ENCODE measurements around the gene MTREX. TPM values are rescaled to one million over a fixed set of nuclear protein-coding genes. Genes with fewer than 3 reads are reported as not detected.

The MTREX gene
- polyA plus RNA-seq, 2 of the 4 experiments (the other 2 are of a cell fraction), result 74.8 to 99.8 TPM

GRCh38 chr5:55338810-55339243, 31.0 kb downstream of the MTREX start (continued):
- no peak for TF ChIP-seq REST (IDR thresholded peaks at IDR 0.05)
- TF ChIP-seq MYC (IDR thresholded peaks at IDR 0.05; ENCODE audit: borderline replicate concordance, low read length), result no peak
- TF ChIP-seq MAX (IDR thresholded peaks at IDR 0.05), result no peak

GRCh38 chr5:55343107-55343506, 35.3 kb downstream of the MTREX start:
- H3K4me1 ChIP-seq, result 0 out of 3 replicates have a peak, but pooled peaks cover 2% of the 10 kb centered on the region
- WGBS (ENCODE audit: missing lambda C conversion rate), result 84% methylated on average over 4 of the region's 4 CpGs
- POLR2A ChIA-PET, result no interaction called here
- H3K4me3 ChIP-seq, result no peak overlapping the region
- CTCF ChIA-PET, result interaction anchor here (0.9 to 1.5 kb wide), 4 partner anchors 36 to 349 kb away, joined by 3 to 14 read pairs (median 4); partner anchors contain the start of genes DHX29 and MTREX
- peaks cover 9% of the 10 kb centered on the region; the same call in 1 of the 3 replicates for H3K9me3 ChIP-seq
- TF ChIP-seq RFX5 (IDR thresholded peaks at IDR 0.05) (no peak), CEBPB (IDR thresholded peaks at IDR 0.05) (no peak), FOSB (CRISPR knock-in tag; IDR thresholded peaks at IDR 0.05) (no peak), EHMT2 (IDR thresholded peaks at IDR 0.05; ENCODE audit: low read depth) (no peak), JUNB (IDR thresholded peaks at IDR 0.05) (no peak), HOXA7 (CRISPR knock-in tag; IDR thresholded peaks at IDR 0.05) (no peak), TP53 (CRISPR knock-in tag; IDR thresholded peaks at IDR 0.05) (no peak), CHD4 (IDR thresholded peaks at IDR 0.05; ENCODE audit: borderline replicate concordance) (no peak), REST (IDR thresholded peaks at IDR 0.05) (no peak), HOXB5 (CRISPR knock-in tag; IDR thresholded peaks at IDR 0.05) (no peak)
- ATAC-seq (no peak), FAIRE-seq (no peak), DNase-seq (ENCODE audit: low read depth in 1 of 2, low spot score in 1 of 2) (no peak)
- no peak overlapping the region for H3K4me2 ChIP-seq
- no peak overlapping the region for H3K27ac ChIP-seq

- DNase-seq (ENCODE audit: low read depth in 1 of 2, low spot score in 1 of 2) (no peak), FAIRE-seq (no peak), ATAC-seq (no peak)
- ChIA-PET CTCF (interaction anchor here (0.8 to 1.5 kb wide), 5 partner anchors 36 to 578 kb away, joined by 3 to 14 read pairs (median 3); partner anchors contain the start of genes DHX29 and MTREX), POLR2A (no interaction called here)
- Histone ChIP-seq H3K27ac (no peak overlapping the region), H3K4me1 (no peaks in the 10 kb centered on the region), H3K4me2 (no peak overlapping the region), H3K4me3 (no peak overlapping the region), H3K9me3 (peaks cover 9% of the 10 kb centered on the region; the same call in 1 of the 3 replicates)
- 68% methylated on average over 1 of the region's 1 CpG for WGBS (ENCODE audit: missing lambda C conversion rate)
- TF ChIP-seq TFCP2L1 (CRISPR knock-in tag; IDR thresholded peaks at IDR 0.05) (no peak), FOSL2 (IDR thresholded peaks at IDR 0.05) (no peak), FOSL2 (CRISPR knock-in tag; IDR thresholded peaks at IDR 0.05) (no peak), ZNF302 (CRISPR knock-in tag; IDR thresholded peaks at IDR 0.05) (no peak), TP53 (CRISPR knock-in tag; IDR thresholded peaks at IDR 0.05) (no peak), CHD4 (IDR thresholded peaks at IDR 0.05; ENCODE audit: borderline replicate concordance) (no peak), ESRRA (IDR thresholded peaks at IDR 0.05; ENCODE audit: borderline replicate concordance, low read length) (no peak), EHF (CRISPR knock-in tag; IDR thresholded peaks at IDR 0.05) (no peak), EHMT2 (IDR thresholded peaks at IDR 0.05; ENCODE audit: low read depth) (no peak), HOXA7 (CRISPR knock-in tag; IDR thresholded peaks at IDR 0.05) (no peak), NFE2L2 (conservative IDR thresholded peaks at IDR 0.05; ENCODE audit: low read length) (no peak), PHF8 (IDR thresholded peaks at IDR 0.05; ENCODE audit: borderline replicate concordance, low read depth) (no peak), CBX2 (IDR thresholded peaks at IDR 0.05; ENCODE audit: borderline replicate concordance, low read depth) (no peak)
- TF ChIP-seq, protein P1, sequence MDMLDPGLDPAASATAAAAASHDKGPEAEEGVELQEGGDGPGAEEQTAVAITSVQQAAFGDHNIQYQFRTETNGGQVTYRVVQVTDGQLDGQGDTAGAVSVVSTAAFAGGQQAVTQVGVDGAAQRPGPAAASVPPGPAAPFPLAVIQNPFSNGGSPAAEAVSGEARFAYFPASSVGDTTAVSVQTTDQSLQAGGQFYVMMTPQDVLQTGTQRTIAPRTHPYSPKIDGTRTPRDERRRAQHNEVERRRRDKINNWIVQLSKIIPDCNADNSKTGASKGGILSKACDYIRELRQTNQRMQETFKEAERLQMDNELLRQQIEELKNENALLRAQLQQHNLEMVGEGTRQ (IDR thresholded peaks at IDR 0.05), result no peak
- TF ChIP-seq, protein P2, sequence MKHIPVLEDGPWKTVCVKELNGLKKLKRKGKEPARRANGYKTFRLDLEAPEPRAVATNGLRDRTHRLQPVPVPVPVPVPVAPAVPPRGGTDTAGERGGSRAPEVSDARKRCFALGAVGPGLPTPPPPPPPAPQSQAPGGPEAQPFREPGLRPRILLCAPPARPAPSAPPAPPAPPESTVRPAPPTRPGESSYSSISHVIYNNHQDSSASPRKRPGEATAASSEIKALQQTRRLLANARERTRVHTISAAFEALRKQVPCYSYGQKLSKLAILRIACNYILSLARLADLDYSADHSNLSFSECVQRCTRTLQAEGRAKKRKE (CRISPR knock-in tag; IDR thresholded peaks at IDR 0.05; ENCODE audit: low read depth), result no peak
- TF ChIP-seq, protein P3, sequence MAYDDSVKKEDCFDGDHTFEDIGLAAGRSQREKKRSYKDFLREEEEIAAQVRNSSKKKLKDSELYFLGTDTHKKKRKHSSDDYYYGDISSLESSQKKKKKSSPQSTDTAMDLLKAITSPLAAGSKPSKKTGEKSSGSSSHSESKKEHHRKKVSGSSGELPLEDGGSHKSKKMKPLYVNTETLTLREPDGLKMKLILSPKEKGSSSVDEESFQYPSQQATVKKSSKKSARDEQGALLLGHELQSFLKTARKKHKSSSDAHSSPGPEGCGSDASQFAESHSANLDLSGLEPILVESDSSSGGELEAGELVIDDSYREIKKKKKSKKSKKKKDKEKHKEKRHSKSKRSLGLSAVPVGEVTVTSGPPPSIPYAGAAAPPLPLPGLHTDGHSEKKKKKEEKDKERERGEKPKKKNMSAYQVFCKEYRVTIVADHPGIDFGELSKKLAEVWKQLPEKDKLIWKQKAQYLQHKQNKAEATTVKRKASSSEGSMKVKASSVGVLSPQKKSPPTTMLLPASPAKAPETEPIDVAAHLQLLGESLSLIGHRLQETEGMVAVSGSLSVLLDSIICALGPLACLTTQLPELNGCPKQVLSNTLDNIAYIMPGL (CRISPR knock-in tag; IDR thresholded peaks at IDR 0.05; ENCODE audit: borderline replicate concordance), result no peak
Observed at GRCh38 chr5:55343609-55344008, 35.8 kb downstream of the MTREX start.
